Measurements from ENCODE around the gene CBLB.

Gene CBLB

GRCh38 chr3:105785803-105786202 lies 83.0 kb downstream of the CBLB start:
- TF ChIP-seq EZH2phosphoT487 (IDR thresholded peaks at IDR 0.05; ENCODE audit: borderline replicate concordance) (no peak), CTCF (conservative IDR thresholded peaks at IDR 0.05; ENCODE audit: low read length) (no peak)
- H3K4me3 ChIP-seq (ENCODE audit: low read length, poor library complexity, severe bottlenecking), result no peak overlapping the region
- no peaks in the 10 kb centered on the region for H3K27me3 ChIP-seq (ENCODE audit: insufficient read depth, low read length, poor library complexity, severe bottlenecking)
- H3K4me2 ChIP-seq (ENCODE audit: low read depth, low read length, poor library complexity, severe bottlenecking), result no peak overlapping the region
- no peak overlapping the region for H3K9ac ChIP-seq (ENCODE audit: low read depth, low read length, poor library complexity, severe bottlenecking)
- no peaks in the 10 kb centered on the region for H3K9me3 ChIP-seq (ENCODE audit: insufficient read depth, low read depth, low read length)
- H3K4me1 ChIP-seq (ENCODE audit: insufficient read depth, low read length, poor library complexity, severe bottlenecking), result no peaks in the 10 kb centered on the region
- H3K36me3 ChIP-seq (ENCODE audit: insufficient read depth, low read length), result no peaks in the 10 kb centered on the region
- no peaks in the 10 kb centered on the region for H3K9me2 ChIP-seq (replicated peaks; ENCODE audit: low read depth, low read length)
- no peaks in the 10 kb centered on the region for H3F3A ChIP-seq (ENCODE audit: low read depth)
- H4K20me1 ChIP-seq (ENCODE audit: insufficient read depth, low read length, poor library complexity, severe bottlenecking), result no peaks in the 10 kb centered on the region
- no peak overlapping the region for H2AFZ ChIP-seq (ENCODE audit: low read length)
- H3K79me2 ChIP-seq (ENCODE audit: insufficient read depth, low read length), result no peaks in the 10 kb centered on the region; the same call in 1 of the 2 replicates

- no peaks in the 10 kb centered on the region for H3F3A ChIP-seq (ENCODE audit: low read depth)
- TF ChIP-seq EZH2phosphoT487 (IDR thresholded peaks at IDR 0.05; ENCODE audit: borderline replicate concordance) (no peak), CTCF (conservative IDR thresholded peaks at IDR 0.05; ENCODE audit: low read length) (no peak)
- H2AFZ ChIP-seq (ENCODE audit: low read length), result no peak overlapping the region
- H3K4me2 ChIP-seq (ENCODE audit: low read depth, low read length, poor library complexity, severe bottlenecking), result no peak overlapping the region
- no peak overlapping the region for H3K4me3 ChIP-seq (ENCODE audit: low read length, poor library complexity, severe bottlenecking)
- H3K4me1 ChIP-seq (ENCODE audit: insufficient read depth, low read length, poor library complexity, severe bottlenecking), result no peaks in the 10 kb centered on the region
- no peak overlapping the region for H3K9ac ChIP-seq (ENCODE audit: low read depth, low read length, poor library complexity, severe bottlenecking)
- no peaks in the 10 kb centered on the region for H3K27me3 ChIP-seq (ENCODE audit: insufficient read depth, low read length, poor library complexity, severe bottlenecking)
- H4K20me1 ChIP-seq (ENCODE audit: insufficient read depth, low read length, poor library complexity, severe bottlenecking), result no peaks in the 10 kb centered on the region
- H3K9me2 ChIP-seq (replicated peaks; ENCODE audit: low read depth, low read length), result no peaks in the 10 kb centered on the region
- H3K9me3 ChIP-seq (ENCODE audit: insufficient read depth, low read depth, low read length), result no peaks in the 10 kb centered on the region
- no peaks in the 10 kb centered on the region for H3K36me3 ChIP-seq (ENCODE audit: insufficient read depth, low read length)
- no peaks in the 10 kb centered on the region for H3K79me2 ChIP-seq (ENCODE audit: insufficient read depth, low read length)
Measured at GRCh38 chr3:105783631-105784030, 85.2 kb downstream of the CBLB start.

- no peaks in the 10 kb centered on the region for H3K36me3 ChIP-seq (ENCODE audit: insufficient read depth, low read length)
- H3K9me2 ChIP-seq (replicated peaks; ENCODE audit: low read depth, low read length), result no peaks in the 10 kb centered on the region
- no peak overlapping the region for H3K4me3 ChIP-seq (ENCODE audit: low read length, poor library complexity, severe bottlenecking)
- H3K27me3 ChIP-seq (ENCODE audit: insufficient read depth, low read length, poor library complexity, severe bottlenecking), result no peaks in the 10 kb centered on the region
- no peaks in the 10 kb centered on the region for H3K9me3 ChIP-seq (ENCODE audit: insufficient read depth, low read depth, low read length)
- H3K4me2 ChIP-seq (ENCODE audit: low read depth, low read length, poor library complexity, severe bottlenecking), result no peak overlapping the region
- H3K4me1 ChIP-seq (ENCODE audit: insufficient read depth, low read length, poor library complexity, severe bottlenecking), result no peaks in the 10 kb centered on the region
- no peaks in the 10 kb centered on the region for H4K20me1 ChIP-seq (ENCODE audit: insufficient read depth, low read length, poor library complexity, severe bottlenecking)
- H3F3A ChIP-seq (ENCODE audit: low read depth), result no peaks in the 10 kb centered on the region
- H3K9ac ChIP-seq (ENCODE audit: low read depth, low read length, poor library complexity, severe bottlenecking), result no peak overlapping the region
- no peak overlapping the region for H2AFZ ChIP-seq (ENCODE audit: low read length)
- TF ChIP-seq CTCF (conservative IDR thresholded peaks at IDR 0.05; ENCODE audit: low read length) (no peak), EZH2phosphoT487 (IDR thresholded peaks at IDR 0.05; ENCODE audit: borderline replicate concordance) (no peak)
- no peaks in the 10 kb centered on the region for H3K79me2 ChIP-seq (ENCODE audit: insufficient read depth, low read length)
Measured at GRCh38 chr3:105781871-105782270, 86.9 kb downstream of the CBLB start.
